ENCODE data around the gene PLA2G2F.

PLA2G2F gene

GRCh38 chr1:20192364-20192763, 53.2 kb downstream of the PLA2G2F start:
- DNase-seq, result no peak

GRCh38 chr1:20192871-20193411, 53.8 kb downstream of the PLA2G2F start:
- DNase-seq, result no peak

- DNase-seq, result no peak
These were observed 55.1 kb downstream of the PLA2G2F start for GRCh38 chr1:20194224-20194623.

GRCh38 chr1:20194757-20195461, 55.8 kb downstream of the PLA2G2F start:
- DNase-seq, result peak; percentile 80

- DNase-seq, result no peak
These were observed 56.3 kb downstream of the PLA2G2F start for GRCh38 chr1:20195462-20195780.

- no peak for DNase-seq
These were observed 58.2 kb downstream of the PLA2G2F start for GRCh38 chr1:20197329-20197791.

GRCh38 chr1:20198296-20198695, 59.2 kb downstream of the PLA2G2F start:
- DNase-seq, result no peak

- DNase-seq, result no peak
These were observed 59.8 kb downstream of the PLA2G2F start for GRCh38 chr1:20198918-20199317.

- no peak for DNase-seq
These were observed 60.3 kb downstream of the PLA2G2F start for GRCh38 chr1:20199403-20199802.

- DNase-seq, result no peak
These were observed 60.7 kb downstream of the PLA2G2F start for GRCh38 chr1:20199840-20200239.

All from activated naive CD4-positive, alpha-beta T cell treated with Interleukin-2 at 50 U/mL for 16 hours (primary cell).